WI38 (cell line): Measurements from ENCODE around the gene MRPS2.

Source experiments
- H3K4me3 ChIP-seq: 2 replicates; pipeline ENCODE4 v1.5.1; 2011; ENCODE audit warnings: low read depth, mild to moderate bottlenecking, control low read depth, low read length
- TF ChIP-seq, protein P1 (sequence below): IDR thresholded peaks from 2 replicates; pipeline ENCODE4 v1.5.1; 2012; ENCODE audit warnings: low read depth, mild to moderate bottlenecking, control low read depth, low read length

MRPS2 gene

DNA sequence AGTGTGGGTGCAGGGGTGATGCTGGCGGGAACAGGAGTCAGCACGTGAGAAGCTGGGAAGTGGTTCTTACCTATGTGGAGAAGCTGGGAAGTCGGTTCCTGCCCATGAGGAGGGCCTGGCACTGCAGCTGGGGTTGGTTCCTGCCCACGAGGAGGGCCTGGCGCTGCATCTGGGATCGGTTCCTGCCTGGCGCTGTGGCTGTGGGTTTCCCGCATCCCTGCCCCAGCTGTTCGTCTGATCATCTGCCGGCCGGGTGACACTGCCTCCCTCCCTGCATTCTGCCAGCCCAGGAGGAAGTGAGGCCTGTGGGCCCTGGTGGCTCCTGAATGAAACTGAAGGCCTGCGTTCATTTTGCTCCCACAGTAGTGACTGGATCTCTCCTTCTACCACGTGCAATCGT, 50.5 kb downstream of the MRPS2 start:
- TF ChIP-seq, protein P1, sequence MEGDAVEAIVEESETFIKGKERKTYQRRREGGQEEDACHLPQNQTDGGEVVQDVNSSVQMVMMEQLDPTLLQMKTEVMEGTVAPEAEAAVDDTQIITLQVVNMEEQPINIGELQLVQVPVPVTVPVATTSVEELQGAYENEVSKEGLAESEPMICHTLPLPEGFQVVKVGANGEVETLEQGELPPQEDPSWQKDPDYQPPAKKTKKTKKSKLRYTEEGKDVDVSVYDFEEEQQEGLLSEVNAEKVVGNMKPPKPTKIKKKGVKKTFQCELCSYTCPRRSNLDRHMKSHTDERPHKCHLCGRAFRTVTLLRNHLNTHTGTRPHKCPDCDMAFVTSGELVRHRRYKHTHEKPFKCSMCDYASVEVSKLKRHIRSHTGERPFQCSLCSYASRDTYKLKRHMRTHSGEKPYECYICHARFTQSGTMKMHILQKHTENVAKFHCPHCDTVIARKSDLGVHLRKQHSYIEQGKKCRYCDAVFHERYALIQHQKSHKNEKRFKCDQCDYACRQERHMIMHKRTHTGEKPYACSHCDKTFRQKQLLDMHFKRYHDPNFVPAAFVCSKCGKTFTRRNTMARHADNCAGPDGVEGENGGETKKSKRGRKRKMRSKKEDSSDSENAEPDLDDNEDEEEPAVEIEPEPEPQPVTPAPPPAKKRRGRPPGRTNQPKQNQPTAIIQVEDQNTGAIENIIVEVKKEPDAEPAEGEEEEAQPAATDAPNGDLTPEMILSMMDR: no peak
- H3K4me3 ChIP-seq: no peak overlapping the region

DNA sequence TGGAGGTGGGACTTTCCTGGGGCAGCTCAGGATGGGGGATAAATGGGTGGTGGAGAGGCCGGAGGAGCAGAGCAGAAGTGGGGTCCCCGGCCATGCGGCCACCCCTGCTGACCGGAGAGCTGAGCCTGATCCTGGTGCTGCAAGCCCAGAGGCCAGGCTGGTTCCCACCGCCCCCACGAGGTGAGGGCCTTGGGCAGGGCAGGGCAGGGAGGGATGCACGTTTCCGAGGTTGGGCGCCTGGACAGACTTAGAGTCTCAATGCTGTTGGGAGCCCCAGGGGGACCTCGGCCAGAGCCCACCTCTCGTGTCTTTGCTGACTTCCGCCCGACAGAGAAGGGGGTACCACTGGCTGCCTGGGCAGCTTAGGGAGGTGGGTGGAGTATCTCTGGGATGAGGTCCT, 51.0 kb downstream of the MRPS2 start:
- no peak overlapping the region for H3K4me3 ChIP-seq
- TF ChIP-seq, protein P1: no peak

DNA sequence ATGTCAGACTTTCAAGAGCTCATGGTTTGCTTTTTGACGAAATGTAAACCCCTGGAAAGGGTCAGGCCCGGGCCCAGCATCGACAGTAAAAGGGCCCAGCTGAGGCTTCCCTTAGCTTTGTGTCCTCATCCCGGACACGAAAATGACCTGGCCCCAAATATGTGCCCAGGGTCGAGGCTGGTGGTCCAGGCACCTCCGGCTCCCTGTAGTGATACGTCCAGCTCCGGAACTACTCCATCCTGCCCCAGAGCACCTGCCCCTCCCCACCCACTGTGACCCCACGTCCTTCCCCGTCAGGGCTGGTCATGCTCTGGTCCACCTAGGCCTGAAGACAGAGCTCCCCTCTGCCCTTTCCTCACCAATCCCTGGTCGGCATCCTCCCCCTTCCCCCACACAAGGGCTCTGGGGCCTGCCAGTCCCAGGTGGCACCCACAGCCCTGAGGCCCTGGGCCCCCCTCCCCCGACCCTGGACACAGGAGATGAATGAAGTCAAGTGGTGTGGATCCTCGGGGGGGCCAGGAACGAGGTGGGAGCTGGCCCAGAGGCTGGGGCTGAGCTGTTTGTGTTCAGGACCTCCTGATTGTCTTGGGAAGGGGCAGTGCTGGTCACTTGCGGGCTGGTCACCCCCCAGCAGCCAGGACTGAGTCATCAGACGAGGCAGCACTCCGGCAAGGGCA, 51.7 kb downstream of the MRPS2 start:
- no peak overlapping the region for H3K4me3 ChIP-seq
- TF ChIP-seq, protein P1: no peak

DNA sequence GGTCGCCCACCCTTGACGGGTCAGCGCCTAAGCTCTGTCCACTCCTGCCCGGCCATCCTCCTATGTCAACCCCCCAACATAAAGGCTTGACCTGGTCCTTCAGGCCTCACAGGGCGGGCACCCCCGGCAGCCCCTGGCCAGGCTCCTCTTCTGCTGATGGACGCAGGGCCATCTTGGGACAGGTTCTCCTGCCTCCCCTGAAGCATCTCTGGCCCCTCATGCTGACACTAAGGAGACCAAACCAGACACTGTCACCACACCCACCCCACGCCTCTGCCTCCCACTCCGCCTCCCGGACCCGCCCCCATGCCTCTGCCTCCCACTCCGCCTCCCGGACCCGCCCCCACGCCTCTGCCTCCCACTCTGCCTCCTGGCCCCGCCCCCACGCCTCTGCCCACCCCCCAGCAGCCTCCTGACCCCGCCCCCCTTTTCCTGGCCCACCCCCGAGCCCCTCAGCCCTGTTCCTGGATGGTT, 52.3 kb downstream of the MRPS2 start:
- TF ChIP-seq, protein P1: no peak
- no peak overlapping the region for H3K4me3 ChIP-seq
